ENCODE measurements around the gene NRG3. TPM values are rescaled to one million over a fixed set of nuclear protein-coding genes. Genes with fewer than 3 reads are reported as not detected.

Gene NRG3
- total and polyA plus RNA-seq, 2 of the 8 experiments (the other 6 are each of a cell fraction or from before 2014, with no cell fraction given): 4.2 to 5.0 TPM

GRCh38 chr10:82252081-82252480 is 377.1 kb downstream of the NRG3 start (continued):
- TF ChIP-seq NANOG (IDR thresholded peaks at IDR 0.05; ENCODE audit: insufficient read depth, low read depth, low read length, poor library complexity, severe bottlenecking): no peak
- no peak for TF ChIP-seq KDM4A (IDR thresholded peaks at IDR 0.05; ENCODE audit: low read depth, low read length, severe bottlenecking)
- no peak for TF ChIP-seq POLR2AphosphoS5 (IDR thresholded peaks at IDR 0.05; ENCODE audit: low read depth, low read length)
- TF ChIP-seq E2F6 (IDR thresholded peaks at IDR 0.05): no peak
- no peak for TF ChIP-seq MAX (IDR thresholded peaks at IDR 0.05)
- TF ChIP-seq SIRT6 (IDR thresholded peaks at IDR 0.05; ENCODE audit: low read length): no peak
- TF ChIP-seq EZH2 (IDR thresholded peaks at IDR 0.05; ENCODE audit: low read depth, low read length, severe bottlenecking): no peak
- TF ChIP-seq NRF1 (IDR thresholded peaks at IDR 0.05; ENCODE audit: low read depth, low read length): no peak
